ENCODE measurements around the gene MAP2K6. TPM values are rescaled to one million over a fixed set of nuclear protein-coding genes. Genes with fewer than 3 reads are reported as not detected.
A peak's percentile ranks its signal among the peaks of the same experiment; 100 is the strongest.

The MAP2K6 gene
- total RNA-seq, 1 experiment from 2014 or later = 43.0 TPM

- ATAC-seq (no peak), DNase-seq (ENCODE audit: low spot score) (no peak)
- POLR2A ChIA-PET = no interaction called here
- no peak overlapping the region for H3K4me3 Mint-ChIP-seq
- no peaks in the 10 kb centered on the region for H3K36me3 Mint-ChIP-seq
- peaks cover 5% of the 10 kb centered on the region; the same call in 1 of the 2 replicates for H3K9me3 Mint-ChIP-seq
- H3K27ac Mint-ChIP-seq = no peak overlapping the region
- TF ChIP-seq ESRRA (CRISPR knock-in tag; IDR thresholded peaks at IDR 0.05; ENCODE audit: borderline replicate concordance) (no peak), ZNF396 (CRISPR knock-in tag; IDR thresholded peaks at IDR 0.05; ENCODE audit: borderline replicate concordance) (no peak), OVOL2 (CRISPR knock-in tag; IDR thresholded peaks at IDR 0.05; ENCODE audit: borderline replicate concordance) (no peak), FOXP1 (CRISPR knock-in tag; IDR thresholded peaks at IDR 0.05; ENCODE audit: borderline replicate concordance) (no peak), JUN (CRISPR knock-in tag; IDR thresholded peaks at IDR 0.05) (no peak), MXD4 (CRISPR knock-in tag; IDR thresholded peaks at IDR 0.05; ENCODE audit: borderline replicate concordance) (no peak), SP1 (CRISPR knock-in tag; conservative IDR thresholded peaks at IDR 0.05) (no peak), TCF7 (CRISPR knock-in tag; IDR thresholded peaks at IDR 0.05; ENCODE audit: low read depth) (no peak), NFYB (CRISPR knock-in tag; conservative IDR thresholded peaks at IDR 0.05; ENCODE audit: low read depth) (no peak), ZNF138 (CRISPR knock-in tag; conservative IDR thresholded peaks at IDR 0.05) (no peak), PRRX2 (CRISPR knock-in tag; IDR thresholded peaks at IDR 0.05) (no peak), FOXP4 (CRISPR knock-in tag; IDR thresholded peaks at IDR 0.05) (no peak), CREM (CRISPR knock-in tag; IDR thresholded peaks at IDR 0.05) (no peak), SMAD4 (CRISPR knock-in tag; IDR thresholded peaks at IDR 0.05) (no peak), NR1H2 (CRISPR knock-in tag; IDR thresholded peaks at IDR 0.05) (no peak)
- TF ChIP-seq, protein P1, sequence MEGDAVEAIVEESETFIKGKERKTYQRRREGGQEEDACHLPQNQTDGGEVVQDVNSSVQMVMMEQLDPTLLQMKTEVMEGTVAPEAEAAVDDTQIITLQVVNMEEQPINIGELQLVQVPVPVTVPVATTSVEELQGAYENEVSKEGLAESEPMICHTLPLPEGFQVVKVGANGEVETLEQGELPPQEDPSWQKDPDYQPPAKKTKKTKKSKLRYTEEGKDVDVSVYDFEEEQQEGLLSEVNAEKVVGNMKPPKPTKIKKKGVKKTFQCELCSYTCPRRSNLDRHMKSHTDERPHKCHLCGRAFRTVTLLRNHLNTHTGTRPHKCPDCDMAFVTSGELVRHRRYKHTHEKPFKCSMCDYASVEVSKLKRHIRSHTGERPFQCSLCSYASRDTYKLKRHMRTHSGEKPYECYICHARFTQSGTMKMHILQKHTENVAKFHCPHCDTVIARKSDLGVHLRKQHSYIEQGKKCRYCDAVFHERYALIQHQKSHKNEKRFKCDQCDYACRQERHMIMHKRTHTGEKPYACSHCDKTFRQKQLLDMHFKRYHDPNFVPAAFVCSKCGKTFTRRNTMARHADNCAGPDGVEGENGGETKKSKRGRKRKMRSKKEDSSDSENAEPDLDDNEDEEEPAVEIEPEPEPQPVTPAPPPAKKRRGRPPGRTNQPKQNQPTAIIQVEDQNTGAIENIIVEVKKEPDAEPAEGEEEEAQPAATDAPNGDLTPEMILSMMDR (IDR thresholded peaks at IDR 0.05) = no peak
- H3K4me1 Mint-ChIP-seq = peaks cover 8% of the 10 kb centered on the region
- CTCF ChIA-PET = no interaction called here
- peaks cover 3% of the 10 kb centered on the region; the same call in 1 of the 2 replicates for H3K27me3 Mint-ChIP-seq (ENCODE audit: low read depth)
Observed at GRCh38 chr17:69588316-69588715, 173.8 kb downstream of the MAP2K6 start.

- ATAC-seq (no peak), DNase-seq (ENCODE audit: low spot score) (no peak)
- Mint-ChIP-seq H3K27ac (peak overlapping the region; percentile 11; the same call in 1 of the 2 replicates), H3K4me3 (no peak overlapping the region), H3K27me3 (ENCODE audit: low read depth) (peaks cover 3% of the 10 kb centered on the region; the same call in 1 of the 2 replicates), H3K9me3 (peaks cover 5% of the 10 kb centered on the region; the same call in 1 of the 2 replicates), H3K36me3 (no peaks in the 10 kb centered on the region), H3K4me1 (peaks cover 8% of the 10 kb centered on the region)
- ChIA-PET POLR2A (no interaction called here), CTCF (no interaction called here)
- TF ChIP-seq ZNF671 (CRISPR knock-in tag; IDR thresholded peaks at IDR 0.05) (no peak), ELF4 (CRISPR knock-in tag; IDR thresholded peaks at IDR 0.05; ENCODE audit: low read depth) (no peak)
- TF ChIP-seq, protein P2, sequence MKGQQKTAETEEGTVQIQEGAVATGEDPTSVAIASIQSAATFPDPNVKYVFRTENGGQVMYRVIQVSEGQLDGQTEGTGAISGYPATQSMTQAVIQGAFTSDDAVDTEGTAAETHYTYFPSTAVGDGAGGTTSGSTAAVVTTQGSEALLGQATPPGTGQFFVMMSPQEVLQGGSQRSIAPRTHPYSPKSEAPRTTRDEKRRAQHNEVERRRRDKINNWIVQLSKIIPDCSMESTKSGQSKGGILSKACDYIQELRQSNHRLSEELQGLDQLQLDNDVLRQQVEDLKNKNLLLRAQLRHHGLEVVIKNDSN (CRISPR knock-in tag; IDR thresholded peaks at IDR 0.05) = no peak
Observed at GRCh38 chr17:69588827-69589239, 174.3 kb downstream of the MAP2K6 start.

- H3K9me3 Mint-ChIP-seq = peaks cover 5% of the 10 kb centered on the region; the same call in 1 of the 2 replicates
- CTCF ChIA-PET = interaction anchor here (1.0 kb wide), 1 partner anchor 16 kb away, joined by 4 read pairs; no protein-coding TSS in a partner anchor
- no peak overlapping the region for H3K27ac Mint-ChIP-seq
- no peak for ATAC-seq
- peaks cover 3% of the 10 kb centered on the region; the same call in 1 of the 2 replicates for H3K27me3 Mint-ChIP-seq (ENCODE audit: low read depth)
- POLR2A ChIA-PET = no interaction called here
- no peak overlapping the region for H3K4me3 Mint-ChIP-seq
- H3K4me1 Mint-ChIP-seq = peaks cover 8% of the 10 kb centered on the region
- H3K36me3 Mint-ChIP-seq = no peaks in the 10 kb centered on the region
- no peak for DNase-seq (ENCODE audit: low spot score)
- TF ChIP-seq ZNF263 (CRISPR knock-in tag; IDR thresholded peaks at IDR 0.05; ENCODE audit: low read depth) = no peak
- no peak for TF ChIP-seq ZNF423 (CRISPR knock-in tag; IDR thresholded peaks at IDR 0.05)
- TF ChIP-seq OVOL2 (CRISPR knock-in tag; IDR thresholded peaks at IDR 0.05; ENCODE audit: borderline replicate concordance) = no peak
- no peak for TF ChIP-seq AFF4 (CRISPR knock-in tag; IDR thresholded peaks at IDR 0.05; ENCODE audit: borderline replicate concordance)
- no peak for TF ChIP-seq RELA (CRISPR knock-in tag; IDR thresholded peaks at IDR 0.05; ENCODE audit: borderline replicate concordance)
- no peak for TF ChIP-seq ZNF671 (CRISPR knock-in tag; IDR thresholded peaks at IDR 0.05)
Observed at GRCh38 chr17:69590671-69591070, 176.2 kb downstream of the MAP2K6 start.
